Glutamatergic neuron (in vitro differentiated cells): Measurements from ENCODE around the gene PPFIBP1. TPM values are rescaled to one million over a fixed set of nuclear protein-coding genes. Genes with fewer than 3 reads are reported as not detected.
A peak's percentile ranks its signal among the peaks of the same experiment; 100 is the strongest.

Experiments
- DNase-seq: peaks from one replicate; pipeline ENCODE4 v3.0.0; 2022
- H3K27ac Mint-ChIP-seq: one replicate; pipeline ENCODE4 v1.8.0; 2020; ENCODE audit warnings: mild to moderate bottlenecking, mixed read lengths, inconsistent platforms; ENCODE audit not compliant: unreplicated experiment
- H3K27me3 Mint-ChIP-seq: one replicate; pipeline ENCODE4 v1.8.0; 2020; ENCODE audit warnings: mild to moderate bottlenecking, moderate library complexity, mixed read lengths, inconsistent platforms; ENCODE audit not compliant: unreplicated experiment
- H3K36me3 Mint-ChIP-seq: one replicate; pipeline ENCODE4 v1.8.0; 2020; ENCODE audit warnings: mild to moderate bottlenecking, mixed read lengths, inconsistent platforms; ENCODE audit not compliant: unreplicated experiment
- H3K4me1 Mint-ChIP-seq: one replicate; pipeline ENCODE4 v1.8.0; 2020; ENCODE audit warnings: mild to moderate bottlenecking, low read depth, mixed read lengths, inconsistent platforms; ENCODE audit not compliant: unreplicated experiment
- H3K4me3 Mint-ChIP-seq: one replicate; pipeline ENCODE4 v1.8.0; 2020; ENCODE audit warnings: mild to moderate bottlenecking, mixed read lengths, inconsistent platforms; ENCODE audit not compliant: unreplicated experiment
- H3K9me3 Mint-ChIP-seq: one replicate; pipeline ENCODE4 v1.8.0; 2020; ENCODE audit warnings: mild to moderate bottlenecking, moderate library complexity, mixed read lengths, inconsistent platforms; ENCODE audit not compliant: unreplicated experiment
- total RNA-seq: library from RNA; stranded (reverse); fragmentation: NEBNext Ultra II Directional; extraction: Animal tissue kit (Norgen Biotek cat#: 25700); gene quantifications from one replicate; pipeline ENCODE4 v1.2.1, GENCODE V29; 2021; ENCODE audit not compliant: unreplicated experiment
- TF ChIP-seq, protein P1 (sequence below): fragments of 200-600 bp; sonication (generic); IDR thresholded peaks from one replicate; pipeline ENCODE4 v1.5.0; 2021; ENCODE audit not compliant: partially characterized antibody, unreplicated experiment

Gene PPFIBP1
- total RNA-seq, 1 donor from 2014 or later = 43.0 TPM

DNA sequence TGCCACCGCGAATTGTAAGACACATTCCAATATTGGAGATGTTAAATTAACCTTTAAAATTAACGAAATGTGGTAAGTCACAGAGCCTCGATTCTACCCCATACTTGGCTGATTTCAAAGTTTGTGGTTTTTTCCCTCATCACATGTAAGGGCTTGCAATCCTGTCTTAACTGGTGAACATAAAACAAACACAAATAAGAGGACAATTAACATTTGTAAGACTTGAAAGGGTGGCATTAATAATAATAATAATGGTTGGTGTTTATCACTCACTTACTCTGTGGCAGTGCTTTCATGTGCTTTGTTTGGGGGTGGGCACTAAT lies 26.6 kb downstream of the PPFIBP1 start:
- DNase-seq = no peak
- Mint-ChIP-seq H3K9me3 (no peaks in the 10 kb centered on the region), H3K4me1 (peaks cover 33% of the 10 kb centered on the region), H3K27me3 (no peaks in the 10 kb centered on the region), H3K36me3 (no peaks in the 10 kb centered on the region), H3K4me3 (no peak overlapping the region), H3K27ac (no peak overlapping the region)
- TF ChIP-seq, protein P1, sequence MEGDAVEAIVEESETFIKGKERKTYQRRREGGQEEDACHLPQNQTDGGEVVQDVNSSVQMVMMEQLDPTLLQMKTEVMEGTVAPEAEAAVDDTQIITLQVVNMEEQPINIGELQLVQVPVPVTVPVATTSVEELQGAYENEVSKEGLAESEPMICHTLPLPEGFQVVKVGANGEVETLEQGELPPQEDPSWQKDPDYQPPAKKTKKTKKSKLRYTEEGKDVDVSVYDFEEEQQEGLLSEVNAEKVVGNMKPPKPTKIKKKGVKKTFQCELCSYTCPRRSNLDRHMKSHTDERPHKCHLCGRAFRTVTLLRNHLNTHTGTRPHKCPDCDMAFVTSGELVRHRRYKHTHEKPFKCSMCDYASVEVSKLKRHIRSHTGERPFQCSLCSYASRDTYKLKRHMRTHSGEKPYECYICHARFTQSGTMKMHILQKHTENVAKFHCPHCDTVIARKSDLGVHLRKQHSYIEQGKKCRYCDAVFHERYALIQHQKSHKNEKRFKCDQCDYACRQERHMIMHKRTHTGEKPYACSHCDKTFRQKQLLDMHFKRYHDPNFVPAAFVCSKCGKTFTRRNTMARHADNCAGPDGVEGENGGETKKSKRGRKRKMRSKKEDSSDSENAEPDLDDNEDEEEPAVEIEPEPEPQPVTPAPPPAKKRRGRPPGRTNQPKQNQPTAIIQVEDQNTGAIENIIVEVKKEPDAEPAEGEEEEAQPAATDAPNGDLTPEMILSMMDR = no peak

DNA sequence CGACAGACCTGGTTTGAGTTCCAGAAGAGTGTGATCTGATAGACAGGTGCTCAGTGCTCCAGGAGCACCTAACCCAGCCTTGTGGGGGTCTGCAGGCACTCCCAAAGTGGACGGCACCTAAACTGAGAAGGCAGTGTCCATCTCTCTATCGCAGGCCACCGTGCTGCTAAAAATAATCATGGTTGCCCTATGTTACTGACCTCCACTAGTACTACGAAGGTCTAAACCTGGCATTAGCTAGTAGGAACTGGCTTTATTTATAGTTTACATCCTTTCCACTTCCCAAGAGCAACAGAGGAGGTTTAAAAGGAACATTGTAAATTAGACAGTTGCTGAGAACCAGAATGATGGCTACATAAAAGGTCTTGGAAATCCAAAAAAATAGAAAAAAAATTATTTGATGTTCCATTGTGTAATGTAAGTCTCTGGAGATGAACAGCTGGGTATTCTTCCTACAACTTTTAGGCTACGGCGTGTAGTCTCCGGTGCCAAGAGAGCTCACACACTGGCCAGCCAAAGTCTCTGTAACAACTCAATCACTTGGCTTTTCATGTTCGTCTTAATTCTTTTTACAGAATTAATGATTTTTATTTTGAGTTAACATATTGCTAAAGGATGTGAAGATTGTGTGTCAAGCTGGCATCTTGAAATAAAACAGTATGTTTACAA lies 27.3 kb downstream of the PPFIBP1 start:
- H3K36me3 Mint-ChIP-seq = no peaks in the 10 kb centered on the region
- no peak for DNase-seq
- H3K9me3 Mint-ChIP-seq = no peaks in the 10 kb centered on the region
- no peaks in the 10 kb centered on the region for H3K27me3 Mint-ChIP-seq
- no peak overlapping the region for H3K4me3 Mint-ChIP-seq
- peaks cover 38% of the 10 kb centered on the region for H3K4me1 Mint-ChIP-seq
- no peak overlapping the region for H3K27ac Mint-ChIP-seq
- TF ChIP-seq, protein P1 = no peak

DNA sequence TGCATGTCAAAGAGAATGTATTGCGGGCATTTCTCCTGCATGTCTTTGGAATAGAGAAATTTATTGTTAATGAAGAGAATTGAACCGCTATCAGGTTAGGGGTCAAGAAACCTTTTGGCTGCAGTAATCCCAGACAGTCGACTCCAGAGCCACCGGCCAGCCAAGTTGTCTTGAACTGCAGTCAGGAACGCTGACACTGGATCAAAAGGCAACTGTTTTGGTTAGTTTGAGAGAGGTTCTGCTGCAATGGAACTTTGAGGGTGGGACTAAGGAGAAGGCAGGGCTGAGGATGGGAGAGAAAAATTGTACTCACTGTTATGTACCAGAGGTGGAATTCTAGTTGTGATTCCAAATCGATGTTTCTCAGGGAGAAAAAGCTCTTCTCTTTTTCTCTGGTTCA lies 28.2 kb downstream of the PPFIBP1 start:
- Mint-ChIP-seq H3K36me3 (no peaks in the 10 kb centered on the region), H3K27ac (no peak overlapping the region), H3K4me3 (no peak overlapping the region), H3K9me3 (no peaks in the 10 kb centered on the region), H3K4me1 (peaks cover 39% of the 10 kb centered on the region), H3K27me3 (no peaks in the 10 kb centered on the region)
- TF ChIP-seq, protein P1 = no peak
- DNase-seq = no peak

DNA sequence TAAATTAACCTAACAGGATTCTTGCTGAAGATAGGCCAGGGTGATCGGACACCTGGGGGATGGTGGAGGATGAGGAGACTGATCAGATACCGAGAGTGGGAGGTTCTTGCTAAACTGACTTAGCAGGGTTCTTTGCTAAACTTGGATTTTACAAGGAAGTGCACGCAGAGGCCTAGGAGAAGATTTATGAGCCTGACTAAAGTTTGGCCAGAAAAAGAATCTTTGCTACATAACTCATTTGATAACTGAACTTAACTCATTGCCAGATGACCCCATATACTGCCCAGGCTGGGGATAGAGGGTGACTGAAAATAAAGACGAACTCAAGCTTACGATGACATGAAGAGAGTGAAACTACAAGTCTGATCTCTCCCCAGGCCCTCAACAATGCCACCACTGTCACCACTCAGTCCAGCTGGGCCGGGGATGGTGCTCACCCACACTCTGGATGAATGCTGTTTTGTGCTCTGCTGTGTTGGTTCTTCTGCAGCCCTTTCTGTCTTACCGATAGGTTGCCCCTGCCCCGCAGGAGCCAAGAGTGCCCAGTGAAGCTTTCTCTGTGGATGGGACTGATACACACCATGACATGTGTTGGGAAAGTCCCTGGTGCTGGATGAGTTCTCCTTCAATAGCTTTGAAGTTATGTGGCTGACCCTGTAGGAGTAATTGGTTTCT lies 29.0 kb downstream of the PPFIBP1 start:
- TF ChIP-seq, protein P1 = no peak
- Mint-ChIP-seq H3K27ac (no peak overlapping the region), H3K27me3 (no peaks in the 10 kb centered on the region), H3K4me1 (peaks cover 39% of the 10 kb centered on the region), H3K9me3 (no peaks in the 10 kb centered on the region), H3K36me3 (no peaks in the 10 kb centered on the region), H3K4me3 (no peak overlapping the region)
- DNase-seq = no peak

DNA sequence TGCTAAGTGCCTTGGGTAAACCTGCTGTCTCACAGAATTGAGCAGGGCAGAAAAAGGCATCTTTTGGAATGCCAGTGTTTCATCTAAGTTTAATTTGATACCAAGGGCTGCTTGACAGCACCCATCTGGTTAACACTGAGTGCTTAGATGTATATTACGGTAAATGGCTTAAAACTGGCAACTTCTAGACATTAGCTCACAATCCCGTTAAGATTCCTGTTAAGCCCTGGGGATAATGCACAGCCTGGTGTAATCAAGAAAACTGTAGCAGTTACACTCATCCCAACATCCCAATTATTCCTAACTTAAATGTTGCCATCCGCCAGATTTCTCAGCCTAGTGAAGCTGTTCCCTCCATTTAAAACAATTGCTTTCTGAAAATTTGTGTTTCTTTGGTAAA lies 29.9 kb downstream of the PPFIBP1 start:
- H3K36me3 Mint-ChIP-seq = no peaks in the 10 kb centered on the region
- DNase-seq = no peak
- no peaks in the 10 kb centered on the region for H3K9me3 Mint-ChIP-seq
- peaks cover 39% of the 10 kb centered on the region for H3K4me1 Mint-ChIP-seq
- TF ChIP-seq, protein P1 = no peak
- H3K27me3 Mint-ChIP-seq = no peaks in the 10 kb centered on the region
- H3K27ac Mint-ChIP-seq = peak overlapping the region; percentile 40
- H3K4me3 Mint-ChIP-seq = peak overlapping the region; percentile 64
